GM18520 (cell line): Measurements from ENCODE around the gene RTN4R.

ENCODE experiments used
- ATAC-seq: cut with Tn5 transposase; IDR thresholded peaks from one replicate; pipeline ENCODE4 v1.9.1; 2021; ENCODE audit not compliant: unreplicated experiment

The RTN4R gene

DNA sequence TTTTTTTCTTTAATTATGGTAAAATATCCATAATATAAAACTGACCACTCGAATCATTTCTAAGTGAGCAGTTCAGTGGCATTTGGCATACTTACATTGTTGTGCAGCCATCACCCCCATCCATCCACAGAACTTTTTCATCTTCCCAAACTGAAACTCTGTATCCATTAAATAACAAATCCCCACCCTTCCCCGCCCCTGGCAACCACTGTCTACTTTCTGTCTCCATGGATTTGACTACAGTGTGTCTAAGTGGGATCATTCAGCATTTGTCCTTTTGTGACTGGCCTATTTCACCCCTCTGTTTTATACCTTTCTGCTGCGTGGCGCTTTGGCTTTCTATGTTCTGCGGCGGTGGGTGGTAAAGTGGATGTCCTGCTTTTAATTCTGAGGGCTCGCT, 49.1 kb downstream of the RTN4R start:
- ATAC-seq, result no peak

- no peak for ATAC-seq
These were observed 49.7 kb downstream of the RTN4R start for GRCh38 chr22:20218326-20218872.

DNA sequence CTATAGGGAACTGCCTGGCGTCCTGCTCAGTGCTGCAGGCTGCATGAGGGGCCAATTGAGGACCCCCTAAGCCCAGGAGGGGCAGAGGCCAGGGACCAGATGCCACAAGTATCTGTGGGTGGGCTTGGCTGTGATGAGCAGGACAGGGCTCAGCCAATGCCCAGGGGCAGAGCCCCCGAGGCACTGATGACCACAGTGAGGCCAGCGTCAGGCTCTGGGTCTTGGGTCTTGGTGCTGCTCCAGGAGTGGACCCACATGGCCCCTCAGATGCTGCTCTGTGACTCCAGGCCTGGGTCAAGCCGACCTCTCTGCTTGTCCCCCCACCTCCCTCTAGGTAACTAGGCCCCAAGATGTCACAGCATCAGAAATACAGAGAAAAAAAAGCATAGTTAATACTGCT, 50.6 kb downstream of the RTN4R start:
- no peak for ATAC-seq

DNA sequence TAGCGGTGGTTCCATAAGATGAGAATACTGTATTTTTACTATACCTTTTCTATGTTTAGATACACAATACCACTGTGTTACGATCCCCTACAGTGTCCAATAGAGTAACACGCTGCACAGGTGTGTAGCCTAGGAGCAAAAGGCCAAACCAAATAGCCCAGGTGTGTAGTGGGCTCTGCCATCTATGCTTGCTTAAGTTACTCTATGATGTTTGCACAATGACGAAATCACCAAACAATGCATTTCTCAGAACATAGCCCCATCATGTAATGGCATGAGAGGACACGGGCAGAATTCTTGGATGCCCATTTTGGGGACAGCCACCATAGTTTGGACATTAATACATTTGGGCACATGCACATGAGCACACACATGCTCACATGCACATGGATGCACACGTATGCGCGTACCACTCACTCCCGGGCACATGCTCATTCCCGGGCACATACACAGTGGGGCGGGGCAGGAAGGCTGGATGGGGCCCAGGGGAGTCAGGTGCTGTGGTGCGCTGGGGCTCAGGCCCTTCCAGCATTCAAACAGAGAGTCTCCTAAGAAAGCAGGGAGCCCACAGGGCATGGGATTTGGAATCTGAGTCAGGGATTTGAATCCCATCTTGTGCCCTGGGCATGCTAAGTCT, 51.1 kb downstream of the RTN4R start:
- ATAC-seq, result no peak

DNA sequence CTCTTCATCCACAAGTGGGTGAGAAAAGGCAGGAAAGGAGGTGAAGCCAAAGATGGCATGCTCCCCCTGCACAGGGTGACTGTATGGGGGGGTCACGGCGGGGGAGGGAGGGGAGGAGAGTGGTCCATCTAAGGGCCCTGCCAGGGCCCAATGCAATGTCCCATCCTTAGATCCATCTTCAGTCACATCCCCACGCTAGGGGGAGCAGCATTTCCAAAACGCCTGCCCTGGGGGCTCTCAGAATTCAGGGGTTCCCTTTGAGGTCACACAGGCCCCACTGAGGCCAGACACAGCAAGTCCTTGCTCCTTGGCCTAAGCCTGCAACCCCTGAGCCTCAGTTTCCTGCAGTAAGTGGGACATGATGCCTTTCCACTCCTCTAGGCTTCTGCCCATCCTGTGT, 52.4 kb downstream of the RTN4R start:
- ATAC-seq, result no peak

DNA sequence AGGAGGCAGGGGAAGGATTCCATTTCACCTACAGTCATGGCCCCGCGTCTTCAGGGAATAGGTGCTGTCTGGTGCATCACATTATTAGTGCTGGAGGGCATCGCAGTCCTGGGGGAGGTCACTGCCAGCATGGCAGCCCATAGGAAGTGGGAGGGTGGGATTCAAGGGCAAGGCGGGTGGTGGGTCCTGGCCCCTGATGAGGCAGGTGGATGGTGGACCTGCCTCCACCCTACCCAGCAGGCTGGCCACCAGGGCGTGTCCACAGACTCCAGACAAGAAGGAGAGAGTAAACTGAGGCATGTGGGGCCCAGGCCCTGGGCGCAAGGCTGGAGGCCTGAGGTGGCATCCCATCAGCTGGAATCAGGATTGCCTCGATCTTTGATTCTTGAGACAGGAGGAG, 53.3 kb downstream of the RTN4R start:
- no peak for ATAC-seq

DNA sequence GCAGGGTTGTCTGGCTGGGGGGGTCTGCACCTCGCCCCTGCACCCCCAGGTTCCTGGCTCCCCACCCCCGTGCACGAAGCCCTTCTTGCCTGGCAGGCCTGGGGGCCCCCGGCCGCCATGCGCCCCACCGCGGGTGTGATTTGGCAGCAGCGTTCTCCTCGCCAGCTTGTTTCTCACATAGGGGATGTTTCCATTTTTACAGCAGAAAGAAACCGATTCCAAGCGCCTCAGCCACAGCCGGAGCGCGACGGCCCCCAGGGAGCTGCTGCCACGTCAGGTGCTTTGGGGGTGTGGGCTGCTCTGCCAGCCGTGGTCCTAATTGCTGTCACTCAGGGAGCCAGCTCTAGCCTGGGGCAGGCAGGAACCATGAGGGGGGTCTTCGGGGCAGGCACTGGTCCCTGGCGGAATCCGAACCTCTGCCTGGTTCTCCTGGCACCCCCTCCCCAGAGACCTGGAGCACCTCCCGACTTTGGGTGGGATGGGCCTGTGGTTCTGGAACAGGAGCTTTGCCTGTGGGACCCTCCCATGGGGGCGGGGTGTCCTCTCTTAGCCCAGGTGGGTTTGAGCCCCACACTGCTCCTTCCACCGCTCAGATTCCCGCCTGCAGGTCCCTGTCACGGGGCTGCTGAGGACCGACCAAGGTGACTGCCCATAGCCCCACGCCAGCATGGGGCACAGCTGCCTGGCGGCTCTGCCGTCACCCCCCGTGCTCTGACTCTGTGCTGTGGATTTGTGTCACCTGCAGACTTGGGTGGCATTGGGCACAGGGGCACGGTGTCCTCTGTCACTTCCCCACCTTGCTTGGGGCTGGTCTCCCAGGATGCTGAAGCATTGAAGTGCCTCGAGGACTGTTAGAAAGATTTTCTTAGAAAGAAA, 54.0 kb downstream of the RTN4R start:
- no peak for ATAC-seq

DNA sequence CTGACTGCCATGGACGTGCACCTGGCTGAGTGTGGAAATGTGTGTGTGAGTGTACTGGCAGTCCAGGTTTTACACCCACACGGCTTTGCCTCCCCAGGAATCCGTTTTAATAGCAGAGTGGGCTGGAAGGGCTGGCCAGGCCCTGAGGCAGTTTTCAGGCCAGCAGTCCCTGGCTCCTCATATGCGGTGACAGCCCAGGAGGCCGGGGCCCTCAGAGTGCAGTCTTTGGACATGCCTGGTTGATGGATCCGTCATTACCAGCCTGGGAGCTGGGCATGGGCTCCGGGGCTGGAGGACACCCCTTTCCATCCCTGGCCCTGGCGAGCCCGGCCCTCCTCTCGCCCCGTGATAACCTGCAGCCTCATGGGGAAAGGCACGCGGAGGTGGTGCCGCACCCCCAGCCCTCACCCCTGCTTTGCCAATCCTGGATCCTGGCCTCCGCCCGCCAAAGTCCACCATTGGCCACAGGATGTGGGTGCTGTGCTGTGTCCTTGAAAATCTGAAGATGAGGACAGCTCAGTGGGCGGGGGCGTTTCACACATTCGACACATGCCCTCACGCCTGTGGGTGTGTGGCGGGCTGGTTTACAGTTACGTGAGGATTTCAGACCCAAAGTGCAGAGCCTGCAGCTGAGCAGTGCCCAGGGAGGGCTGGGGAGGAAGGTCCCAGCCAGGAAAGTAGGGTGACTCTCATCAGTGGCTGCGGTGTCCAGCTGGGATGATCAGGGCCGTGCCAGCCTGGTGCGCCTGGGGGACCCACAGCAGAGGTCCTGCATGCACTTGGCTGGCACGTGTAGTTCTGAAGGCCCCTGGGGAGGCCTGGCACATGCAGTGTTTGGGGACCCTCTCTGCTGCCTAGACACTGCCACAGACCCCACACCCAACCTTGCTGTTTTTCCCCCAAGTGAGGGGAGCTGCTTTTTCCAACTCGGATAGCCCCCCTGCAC, 55.1 kb downstream of the RTN4R start:
- no peak for ATAC-seq

GRCh38 chr22:20211997-20212753, 55.9 kb downstream of the RTN4R start:
- ATAC-seq, result no peak

DNA sequence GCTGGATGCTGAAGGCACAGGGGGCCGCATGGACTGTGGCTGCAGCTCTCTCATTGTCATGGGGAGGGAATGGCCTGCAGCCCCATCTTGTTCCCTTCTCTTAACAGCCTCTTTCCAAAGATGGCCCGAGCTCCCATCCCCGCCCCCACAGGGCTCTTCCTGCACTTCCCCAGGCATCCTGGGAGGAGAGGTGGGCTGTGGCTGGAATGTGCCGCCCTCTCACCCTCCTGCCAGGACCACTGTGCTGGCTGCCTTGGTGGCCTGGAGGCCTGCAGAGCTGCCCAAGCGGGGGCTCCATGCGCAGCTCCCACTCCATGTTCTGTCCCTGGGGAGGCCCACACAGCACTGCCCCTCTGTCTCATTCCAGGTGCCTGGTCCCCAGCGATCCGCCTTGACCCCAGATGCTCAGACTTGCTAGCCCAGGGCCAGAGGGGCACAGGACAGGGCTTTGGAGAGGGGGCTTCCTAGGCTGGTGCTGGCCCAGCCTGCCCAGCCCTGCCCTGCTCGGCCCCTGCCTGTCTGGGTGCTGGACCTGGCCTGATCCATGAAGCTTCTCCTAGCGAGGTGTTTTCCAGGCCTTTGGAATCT, 56.6 kb downstream of the RTN4R start:
- no peak for ATAC-seq

GRCh38 chr22:20210473-20211059, 57.6 kb downstream of the RTN4R start:
- ATAC-seq, result no peak

DNA sequence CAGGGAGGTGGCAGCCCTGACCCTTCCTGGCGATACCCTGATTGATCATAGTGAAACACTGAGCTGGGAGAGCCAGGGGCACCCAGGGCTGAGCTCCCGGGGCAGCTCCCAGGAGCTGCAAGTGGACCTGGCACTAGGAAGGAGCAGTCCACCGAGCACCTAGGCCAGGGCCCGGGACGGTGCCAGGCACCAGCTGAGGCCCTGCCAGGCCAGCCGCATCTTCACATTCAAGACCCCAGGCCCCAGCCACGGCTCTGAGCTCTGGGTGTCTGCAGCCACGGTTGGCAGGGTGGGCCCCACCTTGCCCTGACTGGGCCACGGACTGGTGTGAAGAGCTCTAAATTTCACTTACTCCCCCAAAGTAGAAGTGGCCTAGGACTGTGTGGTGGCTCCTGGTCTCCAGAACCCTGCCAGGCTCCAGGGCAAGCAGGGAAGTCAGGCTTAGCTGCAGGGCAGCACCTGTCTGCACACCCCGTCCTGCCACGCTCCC, 58.3 kb downstream of the RTN4R start:
- no peak for ATAC-seq

GRCh38 chr22:20208713-20209310, 59.3 kb downstream of the RTN4R start:
- no peak for ATAC-seq

DNA sequence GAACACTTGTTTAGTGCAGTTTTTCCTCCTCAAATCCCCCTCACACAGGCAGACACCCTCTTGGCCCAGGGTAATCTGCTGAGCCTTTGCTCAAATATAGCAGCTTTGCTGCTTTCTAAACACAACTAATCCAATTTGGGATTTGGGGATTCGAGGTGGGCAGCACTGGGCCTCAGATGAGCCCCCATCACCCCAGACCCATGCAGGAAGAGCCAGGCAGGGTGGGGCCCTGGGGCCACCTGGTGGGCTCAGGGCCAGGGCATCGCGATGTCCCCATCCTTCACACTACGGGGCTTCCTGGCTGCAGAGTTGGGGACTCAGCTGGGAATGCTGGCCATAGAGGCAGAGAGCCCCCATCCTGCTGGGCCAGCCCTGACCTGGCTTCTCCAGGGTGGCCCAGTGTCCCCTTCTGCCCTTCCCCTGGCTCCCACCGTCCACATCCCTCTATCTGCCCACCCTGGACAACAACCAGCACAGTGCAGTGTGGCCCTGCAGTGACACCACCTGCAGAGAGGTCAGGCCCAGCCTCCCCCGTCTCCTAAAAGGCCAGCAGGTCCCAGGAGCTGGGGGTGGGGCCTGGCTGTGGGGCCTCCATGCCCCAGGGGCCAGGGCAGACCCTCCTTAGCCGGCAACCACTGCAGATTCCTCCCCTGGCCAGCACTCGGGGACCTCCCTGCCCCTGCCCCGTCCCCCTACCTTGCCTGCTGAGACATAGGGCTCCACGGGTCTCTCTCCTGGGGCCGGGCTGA, 60.7 kb downstream of the RTN4R start:
- ATAC-seq, result no peak

DNA sequence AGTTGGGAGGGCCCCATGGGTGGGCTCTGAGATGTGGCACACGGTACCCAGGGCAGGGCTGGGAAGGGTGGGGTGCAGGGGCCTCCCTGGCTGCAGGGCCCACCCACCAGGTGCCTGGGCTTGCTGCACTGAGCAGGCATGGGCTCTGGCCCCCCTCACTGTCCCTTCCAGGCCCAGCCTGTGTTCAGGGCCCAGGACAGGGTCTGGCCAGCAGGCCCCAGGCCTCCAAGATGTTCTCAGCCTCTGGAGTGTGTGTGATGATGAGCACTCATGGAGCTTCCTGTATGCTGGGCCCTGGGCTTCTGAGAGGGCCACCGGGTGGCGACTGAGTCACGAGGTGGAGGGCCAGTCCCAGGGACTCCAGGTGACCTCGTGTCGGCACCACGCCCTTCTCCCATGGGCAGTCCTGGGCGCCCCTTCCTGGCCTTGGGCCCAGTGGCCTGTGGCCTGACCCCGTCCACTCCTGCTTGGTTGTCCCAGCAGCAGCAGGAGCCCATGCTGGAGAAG, 61.4 kb downstream of the RTN4R start:
- no peak for ATAC-seq

- ATAC-seq, result no peak
These were observed 62.0 kb downstream of the RTN4R start for GRCh38 chr22:20205964-20206708.

- ATAC-seq, result no peak
These were observed 62.6 kb downstream of the RTN4R start for GRCh38 chr22:20205464-20205963.
